HEK293T (cell line): Measurements from ENCODE around the gene STAP1.

Source experiments
- CTCF ChIA-PET: fragments of 350-600 bp; formaldehyde crosslinking; extraction: SDS; loops from one replicate; lab custom pipeline; 2021; ENCODE audit warnings: antibody characterized with exemption, inconsistent platforms; lab: Yijun Ruan, JAX
- POLR2A ChIA-PET: fragments of 350-600 bp; formaldehyde crosslinking; extraction: SDS; loops from one replicate; lab custom pipeline; 2020; ENCODE audit warnings: antibody characterized with exemption, inconsistent platforms; lab: Yijun Ruan, JAX
- DNase-seq: peaks from one replicate; pipeline ENCODE4 v3.0.0; 2012; ENCODE audit warnings: mixed read lengths; ENCODE audit errors: extremely low spot score
- ARNT ChIP-seq: fragments of 450-650 bp; IDR thresholded peaks from 2 replicates; pipeline ENCODE4 v1.6.1; 2017; ENCODE audit warnings: mild to moderate bottlenecking
- BHLHE40 ChIP-seq: fragments of 450-650 bp; IDR thresholded peaks from 2 replicates; pipeline ENCODE4 v1.6.1; 2016; ENCODE audit warnings: mild to moderate bottlenecking, moderate library complexity, borderline replicate concordance
- CTBP1 ChIP-seq: fragments of 450-650 bp; IDR thresholded peaks from 2 replicates; pipeline ENCODE4 v1.6.1; 2016; ENCODE audit warnings: borderline replicate concordance
- ELF4 ChIP-seq: fragments of 450-650 bp; IDR thresholded peaks from 2 replicates; pipeline ENCODE4 v1.6.1; 2017; ENCODE audit warnings: antibody characterized with exemption
- FOXA1 ChIP-seq: fragments of 450-650 bp; IDR thresholded peaks from 2 replicates; pipeline ENCODE4 v1.6.1; 2016; ENCODE audit warnings: mild to moderate bottlenecking
- FOXK2 ChIP-seq: fragments of 450-650 bp; IDR thresholded peaks from 2 replicates; pipeline ENCODE4 v1.6.1; 2016; ENCODE audit warnings: mild to moderate bottlenecking
- FOXM1 ChIP-seq: fragments of 450-650 bp; IDR thresholded peaks from 2 replicates; pipeline ENCODE4 v1.6.1; 2017; ENCODE audit warnings: mild to moderate bottlenecking, borderline replicate concordance
- HDGF ChIP-seq: fragments of 450-650 bp; IDR thresholded peaks from 2 replicates; pipeline ENCODE4 v1.6.1; 2017; ENCODE audit warnings: antibody characterized with exemption, borderline replicate concordance
- L3MBTL2 ChIP-seq: fragments of 450-650 bp; conservative IDR thresholded peaks from 2 replicates; pipeline ENCODE4 v1.6.1; 2016; ENCODE audit warnings: mild to moderate bottlenecking
- LEF1 ChIP-seq: fragments of 450-650 bp; IDR thresholded peaks from 2 replicates; pipeline ENCODE4 v1.6.1; 2017; ENCODE audit warnings: mild to moderate bottlenecking, borderline replicate concordance
- NFRKB ChIP-seq: fragments of 450-650 bp; IDR thresholded peaks from 2 replicates; pipeline ENCODE4 v1.6.1; 2016; ENCODE audit warnings: mild to moderate bottlenecking, moderate library complexity
- PKNOX1 ChIP-seq: fragments of 450-650 bp; IDR thresholded peaks from 2 replicates; pipeline ENCODE4 v1.6.1; 2016
- SP1 ChIP-seq: fragments of 450-650 bp; IDR thresholded peaks from 2 replicates; pipeline ENCODE4 v1.6.1; 2017
- SUZ12 ChIP-seq: fragments of 450-650 bp; IDR thresholded peaks from 2 replicates; pipeline ENCODE4 v1.6.1; 2016; ENCODE audit warnings: mild to moderate bottlenecking
- TARDBP ChIP-seq: fragments of 450-650 bp; IDR thresholded peaks from 2 replicates; pipeline ENCODE4 v1.6.1; 2016
- ZNF384 ChIP-seq: fragments of 450-650 bp; IDR thresholded peaks from 2 replicates; pipeline ENCODE4 v1.6.1; 2016

The STAP1 gene

GRCh38 chr4:67554096-67554495 lies 4.4 kb upstream of the STAP1 start:
- no peak for TF ChIP-seq SUZ12

GRCh38 chr4:67555447-67555846 lies 3.1 kb upstream of the STAP1 start:
- POLR2A ChIA-PET = no interaction called here
- no peak for DNase-seq
- CTCF ChIA-PET = no interaction called here
- TF ChIP-seq FOXA1 = no peak
- no peak for TF ChIP-seq NFRKB
- TF ChIP-seq FOXM1 = no peak
- no peak for TF ChIP-seq ZNF384
- no peak for TF ChIP-seq HDGF

More at GRCh38 chr4:67554096-67554495, 4.4 kb upstream of the STAP1 start:
- no peak for DNase-seq
- ChIA-PET POLR2A (no interaction called here), CTCF (no interaction called here)

- no peak for DNase-seq
- POLR2A ChIA-PET = no interaction called here
- TF ChIP-seq LEF1 (no peak), FOXM1 (no peak), ARNT (no peak), SP1 (no peak), BHLHE40 (no peak), PKNOX1 (no peak), SUZ12 (no peak), HDGF (no peak), CTBP1 (no peak), ELF4 (no peak), NFRKB (no peak), TARDBP (no peak), ZNF384 (no peak)
- CTCF ChIA-PET = no interaction called here
These were observed 2.1 kb upstream of the STAP1 start for GRCh38 chr4:67556436-67556835.

GRCh38 chr4:67565284-67565683 lies 6.8 kb downstream of the STAP1 start:
- ChIA-PET CTCF (no interaction called here), POLR2A (no interaction called here)
- no peak for DNase-seq
- TF ChIP-seq ARNT = no peak
- no peak for TF ChIP-seq PKNOX1
- TF ChIP-seq L3MBTL2 = no peak
- no peak for TF ChIP-seq SUZ12
- TF ChIP-seq NFRKB = no peak
- TF ChIP-seq LEF1 = no peak
- TF ChIP-seq FOXK2 = no peak
- no peak for TF ChIP-seq ZNF384
- no peak for TF ChIP-seq FOXA1
- TF ChIP-seq ELF4 = no peak
- no peak for TF ChIP-seq BHLHE40
- TF ChIP-seq SP1 = no peak
- no peak for TF ChIP-seq CTBP1
- TF ChIP-seq HDGF = no peak
- no peak for TF ChIP-seq FOXM1
- no peak for TF ChIP-seq TARDBP

- ChIA-PET CTCF (no interaction called here), POLR2A (no interaction called here)
- no peak for DNase-seq
- no peak for TF ChIP-seq LEF1
These were observed 7.8 kb downstream of the STAP1 start for GRCh38 chr4:67566335-67566734.

GRCh38 chr4:67568820-67569219 lies 10.3 kb downstream of the STAP1 start:
- CTCF ChIA-PET = no interaction called here
- POLR2A ChIA-PET = no interaction called here
- DNase-seq = no peak
- TF ChIP-seq ZNF384 (no peak), HDGF (no peak), SP1 (no peak)

- ChIA-PET POLR2A (no interaction called here), CTCF (no interaction called here)
- TF ChIP-seq ARNT (no peak), HDGF (no peak), LEF1 (no peak), CTBP1 (no peak), BHLHE40 (no peak), FOXM1 (no peak), SP1 (no peak), SUZ12 (no peak), ELF4 (no peak), TARDBP (no peak), ZNF384 (no peak), FOXK2 (no peak), PKNOX1 (no peak), L3MBTL2 (no peak), FOXA1 (no peak), NFRKB (no peak)
- no peak for DNase-seq
These were observed 12.0 kb downstream of the STAP1 start for GRCh38 chr4:67570537-67570936.
